ENCODE results near the gene ERF. TPM values are rescaled to one million over a fixed set of nuclear protein-coding genes. Genes with fewer than 3 reads are reported as not detected.
"Not testable (repeated sequence)": the region's sequence is repeated elsewhere in the genome, so short reads cannot be mapped to it uniquely, and the experiment has no call there.

Gene ERF
- total RNA-seq, 2 experiments from 2014 or later = 52.4 to 55.6 TPM

DNA sequence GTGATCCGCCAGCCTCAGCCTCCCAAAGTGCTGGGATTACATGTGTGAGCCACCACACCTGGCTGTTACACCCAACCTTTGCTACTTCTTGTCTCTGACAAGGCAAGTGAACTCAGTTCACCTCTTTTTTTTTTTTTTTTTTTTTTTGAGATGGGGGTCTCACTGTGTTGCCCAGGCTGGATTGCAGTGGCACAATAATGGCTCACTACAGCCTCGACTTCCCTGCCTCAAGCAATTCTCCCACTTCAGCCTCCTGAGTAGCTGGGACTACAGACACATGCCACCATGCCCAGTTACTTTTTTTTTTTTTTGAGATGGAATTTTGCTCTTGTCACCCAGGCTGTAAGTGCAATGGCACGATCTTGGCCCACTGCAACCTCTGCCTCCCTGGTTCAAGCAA is 2.9 kb upstream of the ERF start:
- H3K4me1 Mint-ChIP-seq (ENCODE audit: low read depth); H3K4me3 Mint-ChIP-seq; H3K27ac Mint-ChIP-seq; H3K27me3 Mint-ChIP-seq (ENCODE audit: low read depth); H3K9me3 Mint-ChIP-seq; intact Hi-C loops (cut with micrococcal nuclease); H3K36me3 Mint-ChIP-seq (ENCODE audit: low read depth); DNase-seq: not testable (repeated sequence)
- CTCF ChIA-PET = interaction anchor here (0.9 kb wide), 1 partner anchor 22 kb away, joined by 8 read pairs; no protein-coding TSS in a partner anchor

DNA sequence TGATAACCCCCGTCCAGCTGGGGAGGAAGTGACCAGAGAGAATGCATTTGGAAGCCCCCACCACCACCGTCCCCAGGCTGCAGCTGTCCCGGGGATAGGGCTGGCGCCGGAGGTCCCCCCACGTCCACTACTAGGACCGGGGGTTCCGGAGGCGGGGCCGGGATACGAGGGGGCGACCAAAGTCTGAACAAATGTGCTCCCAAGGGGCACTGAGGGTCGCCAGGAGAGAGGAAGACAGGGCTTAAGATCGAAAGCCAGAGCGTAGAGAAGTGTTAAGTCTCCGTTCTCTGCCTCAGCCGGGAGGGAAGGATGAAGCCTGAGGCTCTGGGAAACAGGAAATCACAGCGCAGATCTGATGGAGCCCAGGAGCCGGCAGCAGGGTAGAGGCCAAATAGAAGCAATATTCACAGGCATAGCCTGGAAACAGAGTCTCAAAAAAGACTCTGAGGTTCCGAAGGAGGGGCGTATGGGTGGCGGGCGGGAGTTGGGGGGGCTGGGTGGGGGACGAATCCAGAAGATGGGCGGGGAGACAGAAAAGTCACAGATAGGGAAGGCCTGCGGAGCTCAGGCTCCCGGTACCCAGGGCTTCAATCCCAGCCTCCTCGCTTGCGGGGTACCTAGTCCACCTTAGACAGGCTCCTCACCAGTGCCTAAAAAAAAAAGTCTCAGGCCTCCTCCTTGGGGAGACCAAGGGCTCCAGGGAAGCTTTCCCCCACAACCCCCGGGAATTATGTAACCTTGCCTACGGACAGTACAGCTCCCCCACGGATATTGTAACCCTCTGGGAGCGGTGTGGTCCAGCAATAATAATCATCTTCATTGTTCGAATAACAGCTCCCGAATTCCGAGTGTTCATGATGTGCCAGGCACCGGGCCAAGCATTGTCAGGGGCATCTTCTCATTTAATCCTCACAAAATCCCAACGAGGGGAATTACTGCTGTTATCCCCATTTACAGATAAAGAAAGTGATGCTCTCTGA is 1.1 kb upstream of the ERF start:
- no peak for DNase-seq
- Mint-ChIP-seq H3K4me3 (peak overlapping the region; percentile 73), H3K36me3 (ENCODE audit: low read depth) (peaks cover 7% of the 10 kb centered on the region), H3K4me1 (ENCODE audit: low read depth) (peaks cover 22% of the 10 kb centered on the region), H3K27me3 (ENCODE audit: low read depth) (no peaks in the 10 kb centered on the region), H3K9me3 (no peaks in the 10 kb centered on the region), H3K27ac (no peak overlapping the region)
- intact Hi-C loops (cut with micrococcal nuclease) = loop anchor here (1.0 kb wide), 4 partner anchors 12 to 124 kb away; partner anchors contain the start of genes DEDD2 and POU2F2
- CTCF ChIA-PET = interaction anchor here (0.6 to 0.8 kb wide), 3 partner anchors 23 to 174 kb away, joined by 3 to 4 read pairs (median 3); no protein-coding TSS in a partner anchor

DNA sequence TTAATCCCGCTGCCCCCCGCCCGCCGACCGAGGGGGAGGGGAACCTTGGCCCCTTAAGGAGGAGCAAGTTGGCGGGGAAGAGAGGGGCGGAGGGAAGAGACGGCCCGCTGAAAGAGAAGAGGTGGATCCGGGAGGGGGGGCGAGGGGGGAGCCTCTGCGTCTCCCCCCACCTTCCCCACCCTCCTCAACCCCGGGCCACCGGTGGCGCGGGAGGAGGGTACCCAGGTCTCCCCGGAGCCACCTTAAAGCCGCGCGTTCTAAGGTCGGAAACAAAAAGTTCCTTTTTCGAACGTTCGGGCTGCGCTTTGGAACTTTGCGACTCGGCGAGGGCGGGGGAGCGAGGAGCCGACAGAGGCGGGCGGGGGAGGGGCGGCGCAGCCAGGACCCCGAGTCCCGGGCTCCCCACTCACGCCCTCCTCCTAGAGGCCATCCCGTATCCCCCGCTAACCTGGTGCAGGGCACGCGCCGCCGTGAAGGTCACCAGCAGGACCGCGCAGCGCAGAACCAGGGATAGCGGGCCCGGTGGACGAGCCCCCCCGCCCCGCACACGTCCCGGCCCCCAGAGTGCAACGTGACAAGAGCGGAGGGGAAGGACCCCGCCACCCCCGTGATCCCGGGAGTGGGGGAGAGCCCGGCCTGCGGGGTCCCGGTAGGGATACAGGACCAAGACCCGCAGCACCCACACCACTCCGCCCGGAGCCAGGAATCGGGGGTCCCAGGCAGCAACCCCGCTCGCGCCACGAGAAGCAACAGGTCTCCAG is 659 bp downstream of the ERF start:
- H3K36me3 Mint-ChIP-seq (ENCODE audit: low read depth) = peaks cover 9% of the 10 kb centered on the region
- intact Hi-C loops (cut with micrococcal nuclease) = loop anchor here (1.0 kb wide), 1 partner anchor 10 kb away; no protein-coding TSS in a partner anchor
- H3K4me3 Mint-ChIP-seq = peak overlapping the region; percentile 73
- DNase-seq = peak; percentile 86
- H3K27me3 Mint-ChIP-seq (ENCODE audit: low read depth) = no peaks in the 10 kb centered on the region
- H3K4me1 Mint-ChIP-seq (ENCODE audit: low read depth) = peaks cover 32% of the 10 kb centered on the region
- peak overlapping the region; percentile 78 for H3K27ac Mint-ChIP-seq
- no peaks in the 10 kb centered on the region for H3K9me3 Mint-ChIP-seq
- CTCF ChIA-PET = no interaction called here

DNA sequence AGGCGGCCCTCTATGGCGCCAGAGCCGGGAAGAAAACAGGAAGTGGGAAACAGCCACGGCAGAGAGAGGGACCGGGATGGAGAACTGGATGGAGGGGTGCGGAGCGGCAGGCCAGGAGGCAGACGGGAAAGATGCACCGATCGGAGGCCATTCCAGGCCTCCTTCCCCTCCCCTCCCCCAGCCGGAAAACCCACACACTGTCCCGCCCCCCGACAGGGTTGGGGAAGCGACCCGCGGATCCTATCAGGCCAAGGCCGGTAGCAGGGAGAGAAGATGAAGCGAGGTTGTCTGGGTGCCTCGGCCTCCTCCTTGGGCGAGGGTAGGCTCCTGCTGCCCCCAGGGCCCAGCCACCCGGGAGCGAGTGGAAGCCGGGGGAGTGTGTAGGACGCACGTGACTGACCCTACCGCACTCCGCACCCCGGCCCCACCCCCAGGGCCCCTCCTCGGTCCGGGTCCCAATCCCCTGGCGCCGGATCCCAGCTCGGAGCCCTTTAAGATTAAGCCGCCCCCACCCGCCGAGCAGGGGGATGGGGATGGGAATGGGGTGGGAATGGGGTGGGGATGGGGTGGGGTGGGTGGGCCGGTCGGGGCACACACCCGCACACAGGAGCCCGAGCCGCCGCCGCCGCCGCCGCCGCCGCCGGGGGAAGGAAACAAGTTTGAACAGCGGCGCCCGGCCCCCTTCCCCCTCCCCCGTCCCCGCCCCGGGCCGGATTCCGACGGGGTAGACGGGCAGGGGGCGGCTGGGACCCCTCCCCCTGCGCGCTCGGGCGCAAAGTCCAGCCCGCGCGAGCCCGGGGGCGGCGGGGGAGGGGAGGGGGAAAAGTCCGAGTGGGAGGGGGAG is 1.5 kb downstream of the ERF start:
- CTCF ChIA-PET = no interaction called here
- no peaks in the 10 kb centered on the region for H3K27me3 Mint-ChIP-seq (ENCODE audit: low read depth)
- peak overlapping the region; percentile 91 for H3K4me3 Mint-ChIP-seq
- peak overlapping the region; percentile 93 for H3K27ac Mint-ChIP-seq
- DNase-seq = peak; percentile 72
- no peaks in the 10 kb centered on the region for H3K9me3 Mint-ChIP-seq
- H3K36me3 Mint-ChIP-seq (ENCODE audit: low read depth) = peaks cover 11% of the 10 kb centered on the region
- H3K4me1 Mint-ChIP-seq (ENCODE audit: low read depth) = peaks cover 32% of the 10 kb centered on the region
- intact Hi-C loops (cut with micrococcal nuclease) = loop anchor here (1.0 kb wide), 1 partner anchor 9 kb away; no protein-coding TSS in a partner anchor

DNA sequence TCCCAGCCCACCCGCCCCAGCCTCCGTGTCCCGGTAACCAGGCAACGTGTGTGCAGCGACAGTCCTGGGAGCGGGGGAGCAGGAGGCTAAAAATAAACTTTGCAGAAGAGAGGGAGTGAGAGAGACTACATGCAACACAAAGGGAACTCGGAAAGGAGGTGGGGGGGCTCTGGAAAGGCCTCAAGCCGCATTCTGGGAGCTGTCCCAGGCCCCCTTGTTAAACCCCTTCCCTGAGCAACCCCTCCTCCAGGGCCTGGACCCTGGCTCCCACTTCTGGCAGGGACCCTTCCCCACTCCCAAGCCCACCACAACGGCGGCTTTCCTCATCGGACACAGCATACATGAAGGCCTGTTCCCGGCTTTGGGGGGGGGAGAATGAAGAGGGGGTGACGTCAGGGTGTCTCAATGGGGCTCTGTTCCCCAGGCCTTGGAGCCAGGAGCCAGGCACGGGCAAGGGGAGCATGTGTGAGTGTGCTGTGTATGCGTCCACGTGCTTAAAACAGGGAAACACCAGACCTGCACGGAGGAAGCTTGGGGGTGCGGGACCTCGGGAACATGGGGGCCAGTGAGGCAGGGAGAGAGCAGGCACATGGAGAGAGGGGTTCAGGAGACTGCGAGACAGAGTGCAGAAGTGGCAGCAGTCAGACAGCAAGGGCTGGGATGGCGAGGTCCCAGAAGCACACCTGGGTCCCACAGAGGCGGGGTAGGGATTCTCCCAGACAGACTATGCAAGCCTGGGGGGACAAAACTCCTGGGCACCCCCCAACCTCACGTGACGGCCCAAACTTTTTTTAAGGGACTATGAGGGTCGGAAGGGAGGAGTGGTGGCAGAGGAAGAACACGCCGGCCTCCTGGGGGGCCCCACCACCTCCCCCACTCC is 2.3 kb downstream of the ERF start:
- H3K27ac Mint-ChIP-seq = peak overlapping the region; percentile 93
- DNase-seq = peak; percentile 38
- peak overlapping the region; percentile 91 for H3K4me3 Mint-ChIP-seq
- no peaks in the 10 kb centered on the region for H3K9me3 Mint-ChIP-seq
- H3K4me1 Mint-ChIP-seq (ENCODE audit: low read depth) = peaks cover 32% of the 10 kb centered on the region
- intact Hi-C loops (cut with micrococcal nuclease) = no loop called here
- H3K36me3 Mint-ChIP-seq (ENCODE audit: low read depth) = peaks cover 11% of the 10 kb centered on the region
- CTCF ChIA-PET = no interaction called here
- no peaks in the 10 kb centered on the region for H3K27me3 Mint-ChIP-seq (ENCODE audit: low read depth)

DNA sequence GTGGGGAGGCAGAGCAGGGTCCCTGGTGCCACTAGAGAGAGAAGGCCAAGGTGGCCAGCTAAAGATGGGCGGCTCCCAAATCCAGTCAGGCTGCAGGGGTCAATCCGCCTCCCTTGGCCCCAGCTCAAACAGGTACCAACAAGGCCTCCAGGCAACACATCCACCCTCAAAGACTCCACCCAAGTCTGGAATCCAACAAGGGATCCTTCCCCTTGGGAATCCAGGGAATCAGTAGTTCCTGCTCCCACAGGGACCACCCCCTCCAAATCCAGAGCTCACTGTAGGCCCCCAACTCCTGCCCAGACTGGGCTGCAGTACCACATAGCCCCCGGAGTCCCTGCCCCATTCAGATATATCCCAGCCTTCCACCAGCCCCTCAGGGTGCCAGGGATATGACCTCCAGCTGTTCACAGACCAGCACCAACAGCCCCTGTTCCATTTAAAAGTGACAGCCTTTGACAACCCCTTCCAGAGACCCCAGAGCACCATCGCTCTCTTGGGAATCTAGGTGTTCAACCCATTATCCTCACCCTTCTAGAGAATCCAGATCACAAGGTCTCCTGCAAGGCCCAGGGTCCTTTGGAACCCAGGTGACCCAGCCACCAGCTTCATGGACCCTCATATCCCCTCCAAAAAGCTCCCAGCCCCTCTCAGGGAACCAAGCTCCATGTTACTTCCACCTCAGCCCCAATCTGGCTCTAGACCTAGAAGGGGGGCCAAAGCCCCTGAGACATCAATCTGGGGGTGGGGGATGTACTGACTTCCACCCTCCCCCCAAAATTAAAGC is 3.2 kb downstream of the ERF start:
- Mint-ChIP-seq H3K27ac (peak overlapping the region; percentile 93), H3K9me3 (no peaks in the 10 kb centered on the region), H3K4me1 (ENCODE audit: low read depth) (peaks cover 38% of the 10 kb centered on the region), H3K36me3 (ENCODE audit: low read depth) (peaks cover 15% of the 10 kb centered on the region), H3K4me3 (peak overlapping the region; percentile 91), H3K27me3 (ENCODE audit: low read depth) (no peaks in the 10 kb centered on the region)
- intact Hi-C loops (cut with micrococcal nuclease) = no loop called here
- CTCF ChIA-PET = interaction anchor here (1.1 to 2.8 kb wide), 3 partner anchors 19 to 41 kb away, joined by 3 to 15 read pairs (median 4); no protein-coding TSS in a partner anchor
- no peak for DNase-seq

DNA sequence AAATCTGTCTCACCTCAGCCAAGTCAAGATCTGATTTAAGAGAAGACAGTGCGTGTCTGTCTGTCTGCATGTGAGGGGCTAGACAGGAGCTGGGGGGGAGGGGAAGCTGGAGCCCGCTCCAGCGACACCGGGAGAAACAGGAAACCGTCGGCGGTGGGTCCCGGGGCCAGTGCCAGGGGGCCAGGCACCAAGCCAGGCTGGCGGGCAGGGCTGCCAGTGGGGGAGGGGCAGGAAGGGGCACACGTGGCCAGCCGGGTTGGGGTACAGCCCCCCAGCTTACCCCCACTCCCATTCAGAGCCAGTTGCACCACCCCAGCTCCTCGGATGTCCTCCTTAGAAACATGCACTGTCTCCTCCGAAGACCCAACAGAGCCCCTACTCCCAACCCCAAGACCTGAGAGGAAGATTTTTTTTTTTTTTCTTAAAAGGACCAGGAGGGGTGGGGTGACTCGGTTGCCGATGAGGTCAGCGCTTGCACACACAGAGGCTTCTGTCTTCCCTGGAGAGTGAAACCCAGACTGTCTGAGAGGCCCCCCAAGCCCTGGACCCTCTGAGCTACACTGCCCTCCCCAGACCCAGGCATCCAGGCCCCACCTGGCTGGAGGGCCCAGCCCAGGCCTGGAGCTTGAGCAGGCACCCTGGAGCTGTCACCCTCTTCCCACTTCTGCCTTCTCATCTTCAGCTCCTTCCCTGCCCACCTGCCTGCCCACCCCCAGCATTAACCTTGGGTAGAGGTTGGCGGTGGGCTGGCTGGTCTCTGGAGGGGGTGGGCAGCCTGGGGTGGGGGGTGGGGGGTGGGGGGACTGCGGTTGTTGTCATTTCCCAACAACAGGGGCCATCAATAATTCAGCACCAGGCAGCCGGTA is 4.0 kb downstream of the ERF start:
- DNase-seq = peak; percentile 53
- no peaks in the 10 kb centered on the region for H3K27me3 Mint-ChIP-seq (ENCODE audit: low read depth)
- H3K9me3 Mint-ChIP-seq = no peaks in the 10 kb centered on the region
- peak overlapping the region; percentile 41 for H3K4me3 Mint-ChIP-seq
- H3K36me3 Mint-ChIP-seq (ENCODE audit: low read depth) = peaks cover 15% of the 10 kb centered on the region
- H3K4me1 Mint-ChIP-seq (ENCODE audit: low read depth) = peaks cover 43% of the 10 kb centered on the region
- intact Hi-C loops (cut with micrococcal nuclease) = no loop called here
- CTCF ChIA-PET = interaction anchor here (0.9 to 2.8 kb wide), 4 partner anchors 9 to 42 kb away, joined by 3 to 15 read pairs (median 4); no protein-coding TSS in a partner anchor
- H3K27ac Mint-ChIP-seq = peak overlapping the region; percentile 93

DNA sequence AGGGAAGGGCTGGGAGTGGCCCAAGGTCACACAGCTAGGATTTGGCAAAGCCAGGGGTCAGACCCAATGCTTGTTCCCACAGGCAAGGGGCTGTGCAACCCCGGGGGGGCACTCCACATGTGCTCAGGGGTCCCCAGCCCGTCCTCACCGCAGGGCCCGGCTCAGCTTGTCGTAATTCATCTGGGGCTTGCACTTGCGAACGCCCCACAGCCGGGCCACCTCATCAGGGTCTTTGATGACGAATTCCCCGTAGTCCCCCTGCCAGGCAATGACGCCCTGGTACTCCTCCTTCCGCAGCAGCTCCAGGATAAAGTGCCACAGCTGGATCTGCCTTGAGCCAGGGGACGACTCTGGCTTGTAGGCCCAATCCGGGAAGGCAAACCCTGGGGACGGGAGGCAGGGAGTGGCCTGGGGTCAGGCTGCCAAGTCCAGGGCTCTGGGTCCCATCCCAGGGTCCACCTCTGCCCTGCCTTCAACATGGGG is 4.7 kb downstream of the ERF start:
- H3K9me3 Mint-ChIP-seq = no peaks in the 10 kb centered on the region
- intact Hi-C loops (cut with micrococcal nuclease) = no loop called here
- peak overlapping the region; percentile 81 for H3K27ac Mint-ChIP-seq
- H3K4me1 Mint-ChIP-seq (ENCODE audit: low read depth) = peaks cover 46% of the 10 kb centered on the region
- no peak for DNase-seq
- H3K4me3 Mint-ChIP-seq = no peak overlapping the region
- CTCF ChIA-PET = interaction anchor here (0.9 to 2.8 kb wide), 3 partner anchors 8 to 43 kb away, joined by 3 to 15 read pairs (median 4); no protein-coding TSS in a partner anchor
- no peaks in the 10 kb centered on the region for H3K27me3 Mint-ChIP-seq (ENCODE audit: low read depth)
- peaks cover 15% of the 10 kb centered on the region for H3K36me3 Mint-ChIP-seq (ENCODE audit: low read depth)

DNA sequence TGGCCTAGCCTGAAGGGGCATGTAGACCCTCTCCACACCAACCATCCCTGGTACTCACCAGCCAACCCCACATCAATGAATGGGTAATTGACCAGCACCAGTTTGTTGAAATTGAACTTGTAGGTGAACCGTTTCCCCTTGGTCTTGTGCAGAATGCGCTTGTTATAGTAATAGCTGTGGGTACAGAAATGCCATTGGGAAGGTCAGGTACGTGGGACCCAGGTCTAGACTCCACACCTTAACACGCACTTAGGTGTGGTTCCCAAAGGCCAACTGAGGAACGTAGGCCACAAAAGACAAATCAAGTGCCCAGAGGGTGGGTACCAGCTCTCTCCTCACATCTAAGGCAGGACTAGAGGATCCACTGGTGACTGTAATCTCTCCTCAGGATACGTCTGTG is 5.2 kb downstream of the ERF start:
- intact Hi-C loops (cut with micrococcal nuclease) = loop anchor here (10.0 kb wide), 1 partner anchor 365 kb away; the partner anchor contains the start of gene ARHGEF1
- H3K4me3 Mint-ChIP-seq = no peak overlapping the region
- no peak for DNase-seq
- H3K27me3 Mint-ChIP-seq (ENCODE audit: low read depth) = no peaks in the 10 kb centered on the region
- H3K27ac Mint-ChIP-seq = peak overlapping the region; percentile 50
- CTCF ChIA-PET = interaction anchor here (2.8 kb wide), 1 partner anchor 30 kb away, joined by 15 read pairs; no protein-coding TSS in a partner anchor
- H3K9me3 Mint-ChIP-seq = no peaks in the 10 kb centered on the region
- peaks cover 51% of the 10 kb centered on the region for H3K4me1 Mint-ChIP-seq (ENCODE audit: low read depth)
- peaks cover 15% of the 10 kb centered on the region for H3K36me3 Mint-ChIP-seq (ENCODE audit: low read depth)

Measured in activated naive CD4-positive, alpha-beta T cell treated with anti-CD3 and anti-CD28 coated beads for 36 hours (primary cell).